Measurements from ENCODE around the gene MAP3K5. TPM values are rescaled to one million over a fixed set of nuclear protein-coding genes. Genes with fewer than 3 reads are reported as not detected.

The MAP3K5 gene
- total and polyA plus RNA-seq, 2 donors (not counting 3 experiments of a cell fraction or from before 2014, with no cell fraction given): 1.5 to 7.0 TPM

DNA sequence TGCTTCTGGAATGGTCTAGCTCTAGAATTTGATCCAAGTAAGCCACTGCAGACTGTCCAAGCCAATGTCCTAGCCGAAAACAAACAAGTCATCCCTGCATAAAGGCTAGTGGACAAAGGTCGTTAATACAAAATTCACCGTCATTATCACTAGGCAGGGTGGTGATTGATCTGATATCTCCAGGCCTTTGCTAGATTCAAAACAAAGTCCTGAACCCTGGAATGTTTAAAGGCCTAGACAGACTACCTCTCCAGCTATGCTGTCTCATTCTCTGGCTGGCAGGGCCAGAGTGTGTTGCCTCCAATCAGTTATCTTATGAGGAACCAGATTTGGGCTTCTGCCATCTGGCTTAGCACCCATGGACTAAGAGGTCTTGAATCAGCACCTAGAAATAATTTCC lies 280.4 kb downstream of the MAP3K5 start:
- Histone ChIP-seq H3K27me3 (ENCODE audit: control insufficient read depth in 2 of 2, insufficient read depth in 2 of 2, low read length in 2 of 2) (peaks cover 0 to 2% of the 10 kb centered on the region in 2 experiments), H3K27ac (ENCODE audit: insufficient read depth, low read depth, low read length) (no peak overlapping the region), H4K20me1 (replicated peaks; ENCODE audit: control insufficient read depth, extremely low read depth, insufficient read depth, low read length) (no peaks in the 10 kb centered on the region), H3K79me2 (ENCODE audit: control insufficient read depth, insufficient read depth, low read length) (no peaks in the 10 kb centered on the region), H2AFZ (ENCODE audit: low read depth, low read length) (no peak overlapping the region), H3K36me3 (ENCODE audit: control insufficient read depth in 2 of 2, extremely low read depth in 1 of 2, insufficient read depth in 2 of 2, low read length in 2 of 2) (no peaks in the 10 kb centered on the region), H3K9ac (replicated peaks; ENCODE audit: extremely low read depth, insufficient read depth, low read length) (no peak overlapping the region), H3K4me1 (ENCODE audit: control insufficient read depth, extremely low read depth, insufficient read depth, low read length) (no peaks in the 10 kb centered on the region), H3K4me3 (replicated peaks in 1 of 3; ENCODE audit: insufficient read depth in 1 of 3, low read depth in 1 of 3, low read length in 3 of 3) (no peak overlapping the region), H3K4me2 (ENCODE audit: insufficient read depth, low read length) (no peak overlapping the region), H3K9me1 (replicated peaks; ENCODE audit: control insufficient read depth, extremely low read depth, insufficient read depth, low read length) (no peaks in the 10 kb centered on the region), H3K9me3 (replicated peaks; ENCODE audit: control insufficient read depth, insufficient read depth, low read length) (no peaks in the 10 kb centered on the region)
- intact Hi-C loops (cut with micrococcal nuclease) (no loop called here), dilution Hi-C loops (cut with MboI; ENCODE audit: extremely low pct_ligation_motif_present, low sequenced_read_pairs) (no loop called here)
- ChIA-PET CTCF (interaction anchor here (1.1 kb wide), 1 partner anchor 13 kb away, joined by 3 read pairs; no protein-coding TSS in a partner anchor), POLR2A (no interaction called here)
- DNase-seq (ENCODE audit: low read depth, low spot score) (no peak), FAIRE-seq (no peak)
- no TSS peak for BruUV-seq (replicated peaks)
- TF ChIP-seq MYC (IDR thresholded peaks at IDR 0.05; ENCODE audit: low read depth, low read length) (no peak), POLR2A (IDR thresholded peaks at IDR 0.05; ENCODE audit: low read depth, low read length) (no peak)

- H4K20me1 ChIP-seq (replicated peaks; ENCODE audit: control insufficient read depth, extremely low read depth, insufficient read depth, low read length): no peaks in the 10 kb centered on the region
- H3K4me3 ChIP-seq (replicated peaks in 1 of 3; ENCODE audit: insufficient read depth in 1 of 3, low read depth in 1 of 3, low read length in 3 of 3): no peak overlapping the region
- peaks cover 0 to 2% of the 10 kb centered on the region in 2 experiments for H3K27me3 ChIP-seq (ENCODE audit: control insufficient read depth in 2 of 2, insufficient read depth in 2 of 2, low read length in 2 of 2)
- no peak overlapping the region for H3K4me2 ChIP-seq (ENCODE audit: insufficient read depth, low read length)
- dilution Hi-C loops (cut with MboI; ENCODE audit: extremely low pct_ligation_motif_present, low sequenced_read_pairs): no loop called here
- DNase-seq (ENCODE audit: low read depth, low spot score): no peak
- BruUV-seq (replicated peaks): no TSS peak
- H3K4me1 ChIP-seq (ENCODE audit: control insufficient read depth, extremely low read depth, insufficient read depth, low read length): no peaks in the 10 kb centered on the region
- H3K9me1 ChIP-seq (replicated peaks; ENCODE audit: control insufficient read depth, extremely low read depth, insufficient read depth, low read length): no peaks in the 10 kb centered on the region
- no peak overlapping the region for H2AFZ ChIP-seq (ENCODE audit: low read depth, low read length)
- TF ChIP-seq POLR2A (IDR thresholded peaks at IDR 0.05; ENCODE audit: low read depth, low read length): no peak
- no peak for TF ChIP-seq MYC (IDR thresholded peaks at IDR 0.05; ENCODE audit: low read depth, low read length)
- TF ChIP-seq GATA2 (IDR thresholded peaks at IDR 0.05; ENCODE audit: insufficient read depth, insufficient read length, low read depth, low read length): no peak
- TF ChIP-seq, protein P1, sequence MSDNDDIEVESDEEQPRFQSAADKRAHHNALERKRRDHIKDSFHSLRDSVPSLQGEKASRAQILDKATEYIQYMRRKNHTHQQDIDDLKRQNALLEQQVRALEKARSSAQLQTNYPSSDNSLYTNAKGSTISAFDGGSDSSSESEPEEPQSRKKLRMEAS (IDR thresholded peaks at IDR 0.05; ENCODE audit: insufficient read depth, insufficient read length): no peak
- TF ChIP-seq POLR2AphosphoS5 (IDR thresholded peaks at IDR 0.05; ENCODE audit: insufficient read depth, low read depth, low read length): no peak
- no peak for TF ChIP-seq EZH2 (IDR thresholded peaks at IDR 0.05; ENCODE audit: borderline replicate concordance, low read depth, low read length, severe bottlenecking)
- TF ChIP-seq JUN (IDR thresholded peaks at IDR 0.05; ENCODE audit: borderline replicate concordance, insufficient read depth, insufficient read length, low read depth): no peak
- TF ChIP-seq FOS (IDR thresholded peaks at IDR 0.05; ENCODE audit: borderline replicate concordance, insufficient read depth, low read length): no peak
- TF ChIP-seq, protein P2, sequence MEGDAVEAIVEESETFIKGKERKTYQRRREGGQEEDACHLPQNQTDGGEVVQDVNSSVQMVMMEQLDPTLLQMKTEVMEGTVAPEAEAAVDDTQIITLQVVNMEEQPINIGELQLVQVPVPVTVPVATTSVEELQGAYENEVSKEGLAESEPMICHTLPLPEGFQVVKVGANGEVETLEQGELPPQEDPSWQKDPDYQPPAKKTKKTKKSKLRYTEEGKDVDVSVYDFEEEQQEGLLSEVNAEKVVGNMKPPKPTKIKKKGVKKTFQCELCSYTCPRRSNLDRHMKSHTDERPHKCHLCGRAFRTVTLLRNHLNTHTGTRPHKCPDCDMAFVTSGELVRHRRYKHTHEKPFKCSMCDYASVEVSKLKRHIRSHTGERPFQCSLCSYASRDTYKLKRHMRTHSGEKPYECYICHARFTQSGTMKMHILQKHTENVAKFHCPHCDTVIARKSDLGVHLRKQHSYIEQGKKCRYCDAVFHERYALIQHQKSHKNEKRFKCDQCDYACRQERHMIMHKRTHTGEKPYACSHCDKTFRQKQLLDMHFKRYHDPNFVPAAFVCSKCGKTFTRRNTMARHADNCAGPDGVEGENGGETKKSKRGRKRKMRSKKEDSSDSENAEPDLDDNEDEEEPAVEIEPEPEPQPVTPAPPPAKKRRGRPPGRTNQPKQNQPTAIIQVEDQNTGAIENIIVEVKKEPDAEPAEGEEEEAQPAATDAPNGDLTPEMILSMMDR (IDR thresholded peaks at IDR 0.05; ENCODE audit: extremely low read depth in 1 of 2, insufficient read depth in 1 of 2, low read depth in 1 of 2, low read length in 2 of 2): no peak
- no peaks in the 10 kb centered on the region for H3K79me2 ChIP-seq (ENCODE audit: control insufficient read depth, insufficient read depth, low read length)
- H3K27ac ChIP-seq (ENCODE audit: insufficient read depth, low read depth, low read length): no peak overlapping the region
- intact Hi-C loops (cut with micrococcal nuclease): no loop called here
- FAIRE-seq: no peak
- POLR2A ChIA-PET: no interaction called here
- H3K9me3 ChIP-seq (replicated peaks; ENCODE audit: control insufficient read depth, insufficient read depth, low read length): no peaks in the 10 kb centered on the region
- CTCF ChIA-PET: interaction anchor here (1.1 kb wide), 1 partner anchor 12 kb away, joined by 3 read pairs; no protein-coding TSS in a partner anchor
- no peaks in the 10 kb centered on the region for H3K36me3 ChIP-seq (ENCODE audit: control insufficient read depth in 2 of 2, extremely low read depth in 1 of 2, insufficient read depth in 2 of 2, low read length in 2 of 2)
- H3K9ac ChIP-seq (replicated peaks; ENCODE audit: extremely low read depth, insufficient read depth, low read length): no peak overlapping the region
Measured at GRCh38 chr6:136511397-136511796, 280.9 kb downstream of the MAP3K5 start.

Measured in endothelial cell of umbilical vein (primary cell).